Kidney tubule cell (primary cell): ENCODE measurements around the gene RALGAPB.

ENCODE experiments used
- DNase-seq: peaks from one replicate; pipeline ENCODE4 v3.0.0-alpha.2; 2018; ENCODE audit warnings: low spot score

RALGAPB gene

DNA sequence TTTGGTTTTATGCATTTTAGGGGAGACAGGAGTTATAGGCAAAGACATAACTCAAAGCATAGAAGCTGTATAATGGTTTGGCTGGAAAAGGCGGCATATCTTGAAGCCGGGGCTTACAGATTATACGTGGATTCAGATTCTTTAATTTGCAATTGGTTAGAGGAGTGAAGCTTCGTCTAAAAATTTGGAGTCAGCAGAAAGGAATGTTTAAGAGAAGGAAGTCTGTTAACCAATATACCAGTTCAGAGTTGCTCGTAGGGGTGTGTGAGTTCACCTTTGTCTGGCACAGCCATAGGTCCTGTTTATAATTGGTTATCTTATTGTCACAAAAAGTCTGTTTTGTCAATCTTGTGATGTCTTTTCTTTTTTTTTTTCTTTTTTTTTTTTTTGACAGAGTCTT lies 137.9 kb downstream of the RALGAPB start:
- DNase-seq: peak; percentile 86

DNA sequence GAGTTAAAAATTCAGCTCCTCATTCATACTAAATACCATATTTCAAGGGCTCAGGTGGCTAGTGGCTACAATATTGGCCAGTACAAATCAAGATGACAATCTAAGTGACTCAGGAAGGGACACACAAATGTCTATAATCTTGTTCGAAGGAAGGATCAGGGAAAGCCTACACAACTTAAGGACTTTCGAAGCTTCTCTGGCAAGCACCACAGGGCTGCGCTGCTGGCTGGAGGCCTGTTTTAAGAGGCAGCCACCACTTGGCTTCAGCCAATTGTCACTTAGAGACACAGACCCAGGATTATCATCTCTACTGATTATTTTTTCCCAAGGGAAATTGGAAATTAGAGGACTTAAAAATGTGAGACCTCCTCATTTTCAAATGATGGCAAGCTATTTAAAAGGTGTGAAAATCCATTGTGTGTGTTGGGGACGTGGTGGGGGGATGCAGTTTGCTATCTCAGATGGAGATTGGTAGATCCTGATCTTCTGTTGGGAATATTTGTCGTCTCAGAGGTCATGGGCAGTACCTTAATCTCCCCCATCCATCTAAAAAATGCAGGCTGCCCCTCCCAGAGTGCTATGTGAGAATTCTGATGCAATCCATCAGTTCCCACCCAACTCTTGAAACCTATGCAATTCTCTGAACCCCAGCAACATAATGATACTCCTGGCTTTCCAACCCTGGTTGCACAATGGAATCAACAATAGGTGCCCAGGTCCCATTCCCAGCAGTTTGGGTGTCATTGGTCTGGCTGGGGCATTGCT lies 140.3 kb downstream of the RALGAPB start:
- no peak for DNase-seq

DNA sequence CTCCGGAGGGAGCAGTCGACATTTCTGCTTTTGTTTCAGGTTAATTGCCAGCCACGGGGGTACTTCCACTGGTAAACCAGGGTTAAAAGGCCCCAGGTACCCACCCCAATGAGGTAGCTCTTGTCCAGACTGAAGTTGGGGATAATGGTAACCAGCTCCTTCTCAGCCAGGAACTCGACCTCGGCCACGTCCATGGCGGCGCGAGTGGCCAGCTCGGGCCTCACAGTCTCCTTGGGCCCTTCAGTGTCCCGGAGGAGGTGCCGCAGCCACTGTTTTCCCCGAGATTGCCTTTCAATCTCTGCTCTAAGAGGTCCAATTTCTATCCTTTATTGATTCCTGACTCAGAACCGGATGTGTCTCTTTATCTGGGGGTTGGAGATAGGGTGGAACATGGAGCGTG lies 142.6 kb downstream of the RALGAPB start:
- DNase-seq: no peak

DNA sequence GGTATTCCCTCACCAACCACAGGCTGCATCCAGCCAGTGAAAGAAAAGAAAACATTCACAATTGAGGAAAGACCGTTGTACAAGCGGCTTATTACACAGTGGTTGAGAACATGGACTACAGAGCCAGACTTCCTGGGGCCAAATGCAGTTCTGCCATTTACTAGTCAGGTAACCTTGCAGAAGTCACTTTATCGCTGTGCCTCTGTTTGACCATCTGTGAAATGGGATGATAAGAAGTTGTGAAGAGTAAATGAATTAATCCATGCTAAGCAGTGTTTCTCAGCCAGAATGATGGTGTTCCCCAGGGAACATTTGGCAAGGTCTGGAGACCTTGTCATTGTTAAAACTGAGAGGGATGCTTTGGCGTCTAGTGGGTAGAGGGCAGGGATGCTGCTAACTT lies 143.8 kb downstream of the RALGAPB start:
- DNase-seq: no peak

DNA sequence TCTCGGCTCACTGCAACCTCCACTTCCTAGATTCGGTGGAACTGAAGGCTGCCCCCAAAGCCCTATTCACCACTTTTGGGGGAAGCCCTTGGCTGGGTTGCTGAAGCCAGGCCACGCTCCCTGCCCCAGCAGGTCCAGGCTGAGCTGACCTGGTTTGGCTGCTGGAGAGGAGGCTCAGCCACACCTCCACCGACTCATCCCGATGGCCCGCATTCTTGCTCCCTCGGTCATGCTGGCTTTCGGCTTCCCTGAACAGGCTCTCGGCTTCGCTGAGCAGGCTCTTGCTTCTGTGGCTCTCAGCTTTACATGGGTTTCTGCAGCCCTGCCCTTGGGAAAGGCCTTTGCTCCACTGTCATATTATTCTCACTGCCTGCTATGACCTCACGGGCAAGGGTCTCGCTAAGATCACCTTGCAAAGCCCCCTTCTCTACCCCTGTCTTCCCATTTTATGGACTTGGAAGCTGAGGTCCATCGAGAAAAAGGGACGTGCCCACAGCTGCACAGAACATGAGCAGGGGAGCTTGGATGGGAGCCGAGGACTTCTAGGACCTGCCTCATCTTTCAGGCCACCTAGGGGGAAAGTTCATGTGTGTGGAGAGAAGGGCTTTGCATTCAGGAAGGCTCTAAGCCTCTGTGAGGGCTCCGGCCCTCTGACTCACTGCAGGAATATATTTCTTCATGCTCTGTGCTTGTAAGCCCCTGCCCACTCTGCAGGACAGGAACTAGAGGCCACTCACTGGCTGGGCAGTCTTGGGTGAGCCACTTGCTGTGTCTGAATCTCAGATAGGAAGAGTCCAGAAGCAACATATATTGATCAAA lies 144.6 kb downstream of the RALGAPB start:
- DNase-seq: peak; percentile 96

DNA sequence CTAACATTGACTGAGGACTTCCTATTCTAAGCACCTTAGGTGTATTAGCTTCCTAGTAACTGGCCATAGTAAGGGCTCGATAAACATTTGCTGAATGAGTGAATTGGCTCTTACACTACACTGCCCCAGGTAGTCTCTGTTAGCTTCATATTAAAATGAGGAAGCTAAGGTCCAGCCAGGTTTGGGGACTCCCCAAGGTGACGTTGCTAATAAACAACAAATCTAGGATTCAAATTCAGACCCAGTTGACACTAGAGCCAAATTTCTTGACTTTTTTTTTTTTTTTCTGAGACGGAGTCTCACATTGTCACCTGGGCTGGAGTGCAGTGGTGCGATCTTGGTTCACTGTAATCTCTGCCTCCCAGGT lies 145.2 kb downstream of the RALGAPB start:
- DNase-seq: no peak

DNA sequence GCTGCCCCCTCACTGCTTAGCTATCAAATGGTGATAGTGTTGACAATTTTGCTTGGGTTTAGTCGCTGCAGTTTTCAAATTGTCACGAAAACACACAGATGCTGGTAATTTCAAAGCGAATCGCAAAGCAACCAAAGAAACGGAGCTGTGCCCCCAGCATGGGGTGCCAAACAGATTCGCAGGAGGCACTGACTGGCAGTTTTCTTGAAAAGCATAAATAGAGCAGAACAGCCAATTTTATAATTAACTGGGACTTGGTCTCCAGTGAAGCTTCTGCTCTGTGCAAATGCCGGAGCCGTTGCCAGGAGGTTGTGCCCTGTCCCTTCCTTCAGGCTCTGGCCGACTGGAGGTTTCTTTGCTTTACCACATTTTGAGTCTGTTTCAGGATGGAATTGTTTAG lies 147.8 kb downstream of the RALGAPB start:
- DNase-seq: no peak

DNA sequence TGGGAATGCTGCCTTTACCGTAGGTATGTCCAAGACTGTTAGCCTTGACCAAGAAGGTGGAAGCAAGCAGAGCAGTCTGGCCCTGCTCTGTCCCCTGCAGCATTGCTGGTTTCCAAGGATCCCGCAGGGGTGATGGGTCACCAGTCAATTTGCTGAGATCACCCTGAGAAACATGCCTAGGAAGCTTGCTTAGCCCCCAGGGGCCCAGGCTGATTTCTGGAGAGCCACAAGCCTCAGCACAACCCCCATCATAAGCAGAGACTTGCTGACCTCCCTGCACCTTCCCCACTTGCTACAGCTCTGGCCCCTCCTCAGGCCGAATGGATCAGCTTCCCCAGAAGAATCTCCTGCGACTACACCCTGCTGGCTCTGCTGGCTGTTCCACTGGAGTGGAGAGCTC lies 150.4 kb downstream of the RALGAPB start:
- no peak for DNase-seq

DNA sequence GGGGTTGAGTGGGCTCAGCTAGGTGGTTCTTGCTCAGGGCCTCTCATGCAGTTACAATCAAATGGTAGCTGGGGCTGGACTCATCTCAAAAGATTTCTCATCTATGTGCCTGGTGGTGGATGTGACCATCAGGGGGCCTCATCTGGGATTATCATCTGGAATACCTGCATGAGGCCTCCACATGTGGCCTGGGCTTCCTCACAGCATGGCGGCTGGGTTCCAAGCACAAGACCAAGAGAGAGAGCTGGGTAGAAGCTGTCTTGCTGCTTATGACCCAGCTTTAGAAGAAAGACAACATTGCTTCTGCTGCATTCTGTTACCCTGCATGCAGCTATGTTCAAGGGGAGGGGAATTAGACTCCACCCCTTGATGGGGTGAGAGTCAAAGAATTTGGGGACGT lies 151.4 kb downstream of the RALGAPB start:
- DNase-seq: no peak

DNA sequence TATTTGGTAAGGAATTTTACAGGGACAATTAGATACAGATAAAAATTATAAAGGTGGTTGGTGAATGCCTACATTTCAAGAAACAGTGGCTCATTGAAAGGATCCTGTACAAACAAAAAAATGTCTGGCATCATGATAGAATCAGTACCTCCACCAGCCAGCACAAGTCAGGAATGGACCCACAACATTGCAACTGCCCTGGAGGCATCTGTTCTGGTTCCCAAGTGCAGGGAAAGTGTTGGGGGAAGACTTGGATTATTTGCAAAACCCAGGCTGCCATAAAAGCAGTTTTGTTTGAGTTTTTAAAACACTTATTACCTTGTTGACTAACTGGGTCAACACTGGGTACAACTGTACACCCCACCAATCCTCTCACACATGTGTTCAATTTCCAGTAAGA lies 153.3 kb downstream of the RALGAPB start:
- DNase-seq: no peak

DNA sequence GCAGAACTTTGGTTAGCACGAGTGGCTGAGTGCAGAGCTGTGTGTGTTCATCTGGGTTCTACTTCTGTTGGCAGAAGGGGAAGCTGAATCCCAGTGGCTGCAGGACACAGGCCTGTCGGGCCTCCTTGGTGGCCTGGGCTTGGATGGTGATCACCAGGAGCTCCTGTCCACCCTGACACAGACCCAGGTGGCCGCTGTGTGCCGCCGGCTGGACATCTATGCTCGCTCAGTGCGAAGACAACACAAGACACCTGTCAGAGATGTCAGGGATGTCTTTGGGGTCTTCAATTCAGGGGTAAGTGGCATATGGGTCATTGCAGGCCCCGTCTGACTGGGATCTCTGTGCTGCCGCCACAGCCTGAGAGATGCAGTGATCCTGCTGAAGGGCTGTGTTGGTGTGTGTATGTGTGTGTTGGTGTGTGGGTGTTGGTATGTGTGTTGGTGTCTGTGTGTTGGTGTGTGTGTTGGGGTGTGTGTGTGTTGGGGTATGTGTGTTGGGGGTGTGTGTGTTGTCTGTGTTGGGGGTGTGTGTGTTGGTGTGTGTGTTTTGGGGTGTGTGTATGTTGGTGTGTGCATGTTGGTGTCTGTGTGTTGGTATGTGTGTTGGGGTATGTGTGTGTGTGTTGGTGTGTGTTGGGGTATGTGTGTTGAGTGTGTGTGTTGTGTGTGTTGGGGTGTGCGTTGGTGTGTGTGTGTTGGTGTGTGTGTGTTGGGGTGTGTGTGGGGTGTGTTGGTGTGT lies 154.4 kb downstream of the RALGAPB start:
- no peak for DNase-seq
